ENCODE results near the gene LRGUK. TPM values are rescaled to one million over a fixed set of nuclear protein-coding genes. Genes with fewer than 3 reads are reported as not detected.

LRGUK gene
- total RNA-seq, 1 donor from 2014 or later = 0.20 TPM

DNA sequence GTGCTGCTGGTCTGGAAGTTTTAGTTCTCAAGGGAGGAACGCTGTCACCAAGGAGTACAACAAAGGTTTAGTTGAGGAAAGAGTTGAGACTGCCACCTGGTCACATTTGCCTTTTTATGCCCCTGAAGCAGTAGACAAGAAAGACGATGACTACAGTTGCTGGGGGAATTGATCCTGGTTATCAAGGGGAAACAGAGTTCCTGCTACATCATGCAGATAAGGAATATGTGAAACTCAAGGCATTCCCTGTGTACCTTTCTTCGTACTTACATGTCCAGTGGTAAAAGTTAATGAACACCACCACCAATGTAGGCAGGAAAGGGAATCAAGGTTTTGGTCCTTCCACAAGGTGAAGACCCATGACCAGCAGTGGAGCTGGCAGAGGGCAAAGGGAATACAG is 157.8 kb downstream of the LRGUK start:
- H3K27ac Mint-ChIP-seq (ENCODE audit: unreplicated experiment) = no peak overlapping the region
- H3K27me3 Mint-ChIP-seq (ENCODE audit: low read depth) = peaks cover 16% of the 10 kb centered on the region
- no peaks in the 10 kb centered on the region for H3K36me3 Mint-ChIP-seq (ENCODE audit: low read depth)
- no peak for DNase-seq (ENCODE audit: low spot score)
- H3K9me3 Mint-ChIP-seq (ENCODE audit: low read depth) = peaks cover 2% of the 10 kb centered on the region
- H3K4me3 Mint-ChIP-seq (ENCODE audit: unreplicated experiment) = no peak overlapping the region
- TF ChIP-seq, protein P1, sequence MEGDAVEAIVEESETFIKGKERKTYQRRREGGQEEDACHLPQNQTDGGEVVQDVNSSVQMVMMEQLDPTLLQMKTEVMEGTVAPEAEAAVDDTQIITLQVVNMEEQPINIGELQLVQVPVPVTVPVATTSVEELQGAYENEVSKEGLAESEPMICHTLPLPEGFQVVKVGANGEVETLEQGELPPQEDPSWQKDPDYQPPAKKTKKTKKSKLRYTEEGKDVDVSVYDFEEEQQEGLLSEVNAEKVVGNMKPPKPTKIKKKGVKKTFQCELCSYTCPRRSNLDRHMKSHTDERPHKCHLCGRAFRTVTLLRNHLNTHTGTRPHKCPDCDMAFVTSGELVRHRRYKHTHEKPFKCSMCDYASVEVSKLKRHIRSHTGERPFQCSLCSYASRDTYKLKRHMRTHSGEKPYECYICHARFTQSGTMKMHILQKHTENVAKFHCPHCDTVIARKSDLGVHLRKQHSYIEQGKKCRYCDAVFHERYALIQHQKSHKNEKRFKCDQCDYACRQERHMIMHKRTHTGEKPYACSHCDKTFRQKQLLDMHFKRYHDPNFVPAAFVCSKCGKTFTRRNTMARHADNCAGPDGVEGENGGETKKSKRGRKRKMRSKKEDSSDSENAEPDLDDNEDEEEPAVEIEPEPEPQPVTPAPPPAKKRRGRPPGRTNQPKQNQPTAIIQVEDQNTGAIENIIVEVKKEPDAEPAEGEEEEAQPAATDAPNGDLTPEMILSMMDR (IDR thresholded peaks at IDR 0.05) = no peak
- peaks cover under 1% of the 10 kb centered on the region for H3K4me1 Mint-ChIP-seq (ENCODE audit: low read depth)

DNA sequence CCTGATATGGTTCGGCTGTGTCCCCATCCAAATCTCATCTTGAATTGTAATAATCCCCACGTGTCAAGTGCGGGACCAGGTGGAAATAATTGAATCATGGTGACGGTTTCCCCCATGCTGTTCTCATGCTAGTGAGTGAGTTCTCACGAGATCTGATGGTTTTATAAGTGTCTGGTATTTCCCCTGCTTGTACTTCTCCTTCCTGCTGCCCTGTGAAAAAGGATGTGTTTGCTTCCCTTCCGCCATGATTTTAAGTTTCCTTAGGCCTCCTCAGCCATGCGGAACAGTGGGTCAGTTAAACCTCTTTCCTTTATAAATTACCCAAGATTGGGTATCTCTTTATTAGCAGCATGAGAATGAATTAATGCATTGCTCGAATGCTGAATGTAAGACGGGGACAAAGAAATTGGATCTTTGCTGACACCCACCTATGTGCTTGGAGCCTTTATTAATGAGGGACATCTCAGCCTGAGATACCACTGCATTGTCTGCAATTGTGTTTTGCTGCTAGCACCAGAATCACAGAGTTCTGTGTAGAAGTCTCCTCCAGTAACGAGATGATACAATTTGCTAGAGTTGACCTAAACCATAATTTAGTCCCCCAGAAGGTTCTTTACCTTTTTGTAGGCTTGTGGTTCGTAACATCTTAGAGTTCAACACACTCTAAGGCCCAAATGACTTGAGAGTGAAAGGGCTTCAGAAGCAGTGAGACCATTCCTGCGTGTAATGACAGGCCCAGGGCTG is 160.9 kb downstream of the LRGUK start:
- H3K4me1 Mint-ChIP-seq (ENCODE audit: low read depth) = peaks cover 11% of the 10 kb centered on the region
- H3K36me3 Mint-ChIP-seq (ENCODE audit: low read depth) = peaks cover under 1% of the 10 kb centered on the region
- no peak overlapping the region for H3K27ac Mint-ChIP-seq (ENCODE audit: unreplicated experiment)
- no peak for DNase-seq (ENCODE audit: low spot score)
- H3K27me3 Mint-ChIP-seq (ENCODE audit: low read depth) = peaks cover 10% of the 10 kb centered on the region
- H3K4me3 Mint-ChIP-seq (ENCODE audit: unreplicated experiment) = no peak overlapping the region
- H3K9me3 Mint-ChIP-seq (ENCODE audit: low read depth) = no peaks in the 10 kb centered on the region
- TF ChIP-seq, protein P1 (IDR thresholded peaks at IDR 0.05) = no peak

DNA sequence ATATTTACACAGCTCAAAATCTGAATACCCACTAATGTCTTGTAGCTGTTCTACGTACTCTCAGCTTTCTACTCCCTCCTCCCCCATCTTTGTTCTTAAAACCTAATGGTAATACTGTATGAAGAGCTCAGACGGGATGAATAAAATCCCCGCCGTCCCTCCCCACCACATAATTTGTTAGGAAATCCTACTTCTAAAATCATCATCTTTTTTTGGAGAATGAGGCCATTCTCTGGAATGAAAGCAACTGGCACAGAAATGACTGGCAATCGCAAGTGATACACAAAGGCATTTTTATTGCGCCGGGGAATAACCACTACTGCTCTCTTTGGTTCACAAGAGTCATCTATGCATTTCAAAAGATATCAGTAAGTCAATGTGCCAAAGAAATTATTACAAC is 162.3 kb downstream of the LRGUK start:
- peaks cover 8% of the 10 kb centered on the region for H3K36me3 Mint-ChIP-seq (ENCODE audit: low read depth)
- DNase-seq (ENCODE audit: low spot score) = no peak
- peaks cover 11% of the 10 kb centered on the region for H3K4me1 Mint-ChIP-seq (ENCODE audit: low read depth)
- no peaks in the 10 kb centered on the region for H3K9me3 Mint-ChIP-seq (ENCODE audit: low read depth)
- no peak overlapping the region for H3K4me3 Mint-ChIP-seq (ENCODE audit: unreplicated experiment)
- no peak overlapping the region for H3K27ac Mint-ChIP-seq (ENCODE audit: unreplicated experiment)
- H3K27me3 Mint-ChIP-seq (ENCODE audit: low read depth) = peaks cover 9% of the 10 kb centered on the region
- TF ChIP-seq, protein P1 (IDR thresholded peaks at IDR 0.05) = no peak

DNA sequence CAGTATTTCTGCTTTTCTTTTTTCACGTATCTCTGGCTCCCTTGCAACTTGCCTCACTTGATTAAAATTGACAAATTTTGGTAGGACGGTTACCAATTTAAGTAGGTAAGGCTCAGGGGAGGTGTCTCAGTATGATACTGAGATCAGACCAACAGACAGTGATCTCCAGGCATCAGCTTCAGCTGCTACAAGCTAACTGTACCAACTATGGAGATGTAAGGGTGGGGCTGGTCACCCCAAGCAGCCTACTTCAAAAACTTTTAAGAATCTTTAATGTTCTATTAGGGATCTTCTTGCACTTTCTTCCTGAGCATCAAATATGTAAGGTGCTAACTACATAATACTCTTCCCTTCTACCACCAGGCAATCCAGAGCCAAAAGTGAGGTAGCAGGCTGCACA is 162.7 kb downstream of the LRGUK start:
- Mint-ChIP-seq H3K4me1 (ENCODE audit: low read depth) (peaks cover 11% of the 10 kb centered on the region), H3K36me3 (ENCODE audit: low read depth) (peaks cover 12% of the 10 kb centered on the region), H3K4me3 (ENCODE audit: unreplicated experiment) (no peak overlapping the region), H3K27ac (ENCODE audit: unreplicated experiment) (no peak overlapping the region), H3K27me3 (ENCODE audit: low read depth) (peaks cover 9% of the 10 kb centered on the region), H3K9me3 (ENCODE audit: low read depth) (no peaks in the 10 kb centered on the region)
- TF ChIP-seq, protein P1 (IDR thresholded peaks at IDR 0.05) = no peak
- no peak for DNase-seq (ENCODE audit: low spot score)

DNA sequence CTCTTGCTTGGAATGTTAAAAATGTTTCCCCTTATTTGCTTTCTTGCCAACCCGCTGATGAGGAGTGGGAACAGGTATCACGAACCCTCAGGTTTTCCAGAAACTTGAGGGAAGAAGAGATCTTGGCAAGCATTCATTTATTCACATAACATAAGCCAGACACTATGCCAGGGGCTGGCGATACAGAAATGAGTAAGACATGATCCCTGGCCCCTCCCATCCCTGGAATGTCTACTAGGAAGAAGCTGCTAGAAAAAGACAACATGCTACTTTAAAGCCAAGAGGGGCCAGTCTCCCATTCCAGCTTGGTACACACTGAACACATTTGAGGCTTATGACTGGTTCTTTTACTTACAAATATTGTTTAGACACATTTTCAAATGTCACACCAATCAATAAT is 163.1 kb downstream of the LRGUK start:
- peaks cover 9% of the 10 kb centered on the region for H3K27me3 Mint-ChIP-seq (ENCODE audit: low read depth)
- DNase-seq (ENCODE audit: low spot score) = no peak
- no peak overlapping the region for H3K4me3 Mint-ChIP-seq (ENCODE audit: unreplicated experiment)
- H3K4me1 Mint-ChIP-seq (ENCODE audit: low read depth) = peaks cover 11% of the 10 kb centered on the region
- TF ChIP-seq, protein P1 (IDR thresholded peaks at IDR 0.05) = no peak
- H3K9me3 Mint-ChIP-seq (ENCODE audit: low read depth) = no peaks in the 10 kb centered on the region
- H3K36me3 Mint-ChIP-seq (ENCODE audit: low read depth) = peaks cover 16% of the 10 kb centered on the region
- no peak overlapping the region for H3K27ac Mint-ChIP-seq (ENCODE audit: unreplicated experiment)

Measured in chondrocyte (in vitro differentiated cells).